Measurements from ENCODE around the gene RNF26.
A peak's percentile ranks its signal among the peaks of the same experiment; 100 is the strongest.
"Not testable (repeated sequence)": the region's sequence is repeated elsewhere in the genome, so short reads cannot be mapped to it uniquely, and the experiment has no call there.

Gene RNF26

DNA sequence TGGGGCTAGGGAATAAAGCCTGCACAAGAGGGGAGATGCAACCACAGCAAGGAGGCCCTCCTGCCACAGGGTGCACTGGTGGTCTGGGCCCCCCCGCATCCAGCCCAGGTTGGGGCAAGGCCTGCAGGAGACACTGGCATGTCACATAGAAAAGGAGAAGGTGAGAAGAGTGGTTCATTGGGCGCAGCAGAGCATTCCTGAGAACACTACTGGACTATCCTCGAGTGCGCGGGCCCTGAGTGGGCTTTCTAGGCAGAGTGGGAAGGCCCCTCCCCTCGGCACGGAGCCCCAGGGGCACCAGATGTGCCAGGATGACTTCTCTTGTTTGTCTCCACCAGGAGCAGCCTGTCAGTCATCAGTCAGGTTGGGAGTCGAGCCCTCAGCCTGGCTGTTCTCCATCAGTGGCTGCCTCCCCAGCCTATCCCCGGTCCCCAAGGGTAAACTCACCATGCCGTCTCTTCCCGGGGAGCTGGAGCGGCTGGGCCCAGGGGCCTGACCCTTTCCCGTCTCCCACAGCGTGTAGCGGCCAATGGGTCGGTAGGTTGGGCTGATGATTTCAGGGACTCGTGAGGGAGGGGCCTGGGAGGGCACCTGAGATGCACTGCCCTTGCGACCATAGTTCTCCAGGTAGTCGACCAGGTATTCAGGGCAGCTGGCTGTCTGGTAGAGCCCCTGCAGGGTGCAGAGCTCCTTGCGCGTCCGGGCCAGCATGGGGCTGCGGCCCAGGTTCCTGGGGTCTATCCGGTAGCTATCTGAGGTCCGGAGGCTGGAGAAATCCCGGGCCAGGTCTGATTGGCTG lies 38.1 kb downstream of the RNF26 start:
- FAIRE-seq: no peak

DNA sequence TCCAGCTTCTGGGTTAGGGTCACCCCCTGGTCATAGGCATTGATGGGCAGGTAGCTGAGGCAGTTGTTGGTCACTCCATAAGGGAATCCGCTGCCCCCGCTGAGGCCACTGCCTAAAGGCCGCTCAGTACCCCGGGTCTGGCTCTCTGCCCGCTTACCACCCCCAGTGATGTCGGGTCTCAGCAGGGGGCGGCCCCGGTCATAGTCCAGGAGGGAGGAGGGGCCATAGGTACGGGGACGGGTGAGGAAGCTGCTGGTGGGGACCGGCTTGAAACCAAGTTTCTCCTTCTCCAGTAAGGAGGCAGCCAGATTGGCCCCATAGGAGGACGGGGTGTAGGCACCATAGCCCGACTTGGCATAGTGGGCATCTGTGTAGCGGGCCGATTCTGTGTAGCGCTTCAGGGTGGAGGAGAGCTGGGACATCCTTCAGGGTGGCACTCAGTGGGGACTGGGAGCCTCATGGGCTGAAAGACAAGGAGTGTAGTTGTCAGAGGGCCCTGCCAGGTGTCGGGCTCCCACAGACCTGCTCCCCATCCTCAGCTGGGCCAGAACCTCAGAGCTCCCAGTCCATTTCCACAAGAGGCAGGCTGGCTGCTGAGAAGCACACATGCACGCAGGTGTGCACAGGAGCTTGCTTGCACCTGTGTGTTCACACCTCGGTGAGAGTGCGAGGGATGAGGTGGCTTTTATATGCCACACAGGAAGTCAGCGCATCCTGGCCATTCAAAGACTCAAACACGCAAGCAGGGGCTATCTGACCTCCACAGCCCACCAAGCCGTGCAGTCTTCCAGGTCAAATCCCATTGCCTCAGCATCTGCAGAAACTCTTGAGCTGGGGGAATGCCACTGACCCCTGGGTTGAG lies 39.0 kb downstream of the RNF26 start:
- FAIRE-seq: no peak

DNA sequence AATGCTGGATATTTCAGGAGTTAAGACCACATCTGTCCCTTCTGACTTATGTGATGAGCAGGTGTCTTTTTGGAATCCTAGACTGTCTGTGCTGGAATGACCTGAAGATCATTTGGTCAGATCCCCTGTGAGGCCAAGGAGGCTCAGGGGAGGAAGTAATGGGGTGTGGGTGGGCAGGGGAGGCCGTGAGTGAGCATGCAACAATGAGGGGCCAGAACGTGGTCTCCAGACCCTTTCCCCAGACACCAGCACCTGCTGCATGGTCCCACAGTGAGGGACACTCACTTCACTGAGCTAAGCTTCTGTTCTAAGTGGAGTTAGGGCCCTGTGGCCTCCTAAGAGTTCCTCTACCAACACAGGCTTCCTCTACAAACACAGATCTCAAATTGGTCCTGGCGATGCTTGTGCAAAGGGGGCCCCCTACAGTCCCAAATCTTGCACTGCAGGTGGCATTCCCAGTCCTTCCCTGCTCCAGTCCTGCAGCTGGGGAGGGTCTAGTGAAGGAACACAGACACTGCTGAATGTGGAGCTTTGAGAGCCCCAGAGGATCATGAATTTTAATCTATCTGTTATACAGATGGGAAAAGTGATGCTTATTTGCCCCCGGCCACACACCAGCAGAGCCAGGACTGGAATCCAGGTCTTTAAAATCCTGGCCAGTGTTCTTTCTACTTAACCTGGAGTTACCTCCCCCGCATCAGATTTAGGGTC lies 39.7 kb downstream of the RNF26 start:
- no peak for FAIRE-seq

DNA sequence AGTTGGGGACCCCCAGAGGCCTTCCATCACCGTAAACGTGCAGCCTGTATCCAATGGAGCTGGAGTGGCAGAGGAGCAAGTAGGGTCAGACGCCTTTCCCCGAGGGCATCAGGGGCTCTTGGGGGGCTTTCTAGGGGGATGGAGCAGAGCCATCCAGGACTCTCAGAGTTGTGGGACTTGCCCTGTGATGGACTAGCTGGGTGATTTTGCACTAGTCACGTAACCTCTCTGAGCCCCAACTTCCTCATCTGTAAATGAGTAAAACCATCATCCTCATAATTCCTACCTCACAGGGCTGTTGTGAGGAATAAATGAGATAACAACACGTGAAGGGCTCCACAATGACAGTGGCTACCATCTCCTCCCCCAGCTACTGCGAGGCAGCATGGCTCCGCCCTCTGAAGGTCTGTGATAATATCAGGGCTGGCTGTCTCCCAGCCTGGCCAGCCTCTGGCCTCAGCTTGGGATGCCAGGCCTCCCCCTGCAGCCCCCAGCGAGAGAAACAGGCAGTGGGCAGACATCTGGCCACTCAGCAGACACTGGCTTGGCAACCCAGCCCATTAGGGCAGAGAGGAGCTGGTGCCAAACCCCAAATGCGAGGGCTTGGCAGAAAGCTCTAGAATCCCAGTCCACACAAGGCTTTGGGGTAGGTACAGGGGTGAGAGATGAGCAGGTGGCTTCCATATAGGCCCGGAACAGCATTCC lies 40.5 kb downstream of the RNF26 start:
- no peak for FAIRE-seq

DNA sequence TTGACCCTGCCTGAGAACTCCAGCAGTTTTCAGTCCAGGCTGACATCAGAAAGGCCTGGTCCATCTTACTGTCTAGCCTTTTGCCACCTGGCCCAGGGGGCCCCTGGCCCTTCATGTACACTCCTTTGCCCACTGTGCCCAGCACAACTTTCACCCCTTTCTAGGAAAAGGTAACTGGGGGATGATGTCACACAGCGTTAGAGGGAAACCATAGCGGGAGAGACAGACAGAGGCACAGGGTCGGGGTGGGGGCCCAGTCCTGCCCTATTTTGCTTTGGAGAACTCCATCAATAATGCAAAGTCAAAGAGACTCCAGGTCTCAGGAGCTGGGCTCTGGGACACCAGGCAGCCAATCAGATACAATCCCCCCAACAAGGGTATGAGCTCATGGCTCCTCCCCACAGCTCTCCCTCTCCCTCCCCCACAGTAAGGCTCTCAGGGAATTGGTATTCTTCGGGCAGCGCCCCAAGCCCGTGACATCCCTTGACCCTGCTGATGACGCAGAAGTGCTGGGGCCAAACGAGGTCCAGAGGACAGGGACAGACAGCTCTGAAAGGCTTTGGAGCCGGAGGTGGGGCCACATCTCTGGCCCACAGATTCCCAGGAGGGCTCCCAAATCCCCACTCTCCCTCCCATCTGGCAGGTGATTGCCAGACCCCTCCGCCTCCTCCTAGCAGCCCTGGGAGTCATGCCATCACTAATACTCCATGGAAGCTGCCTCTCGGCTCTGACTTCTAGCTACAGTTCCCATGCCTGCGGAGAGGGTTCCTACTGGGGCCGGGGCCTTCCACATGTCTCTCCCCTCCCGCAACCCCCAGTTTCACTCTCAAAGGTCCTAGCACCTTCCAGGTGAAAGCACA lies 41.2 kb downstream of the RNF26 start:
- no peak for FAIRE-seq

DNA sequence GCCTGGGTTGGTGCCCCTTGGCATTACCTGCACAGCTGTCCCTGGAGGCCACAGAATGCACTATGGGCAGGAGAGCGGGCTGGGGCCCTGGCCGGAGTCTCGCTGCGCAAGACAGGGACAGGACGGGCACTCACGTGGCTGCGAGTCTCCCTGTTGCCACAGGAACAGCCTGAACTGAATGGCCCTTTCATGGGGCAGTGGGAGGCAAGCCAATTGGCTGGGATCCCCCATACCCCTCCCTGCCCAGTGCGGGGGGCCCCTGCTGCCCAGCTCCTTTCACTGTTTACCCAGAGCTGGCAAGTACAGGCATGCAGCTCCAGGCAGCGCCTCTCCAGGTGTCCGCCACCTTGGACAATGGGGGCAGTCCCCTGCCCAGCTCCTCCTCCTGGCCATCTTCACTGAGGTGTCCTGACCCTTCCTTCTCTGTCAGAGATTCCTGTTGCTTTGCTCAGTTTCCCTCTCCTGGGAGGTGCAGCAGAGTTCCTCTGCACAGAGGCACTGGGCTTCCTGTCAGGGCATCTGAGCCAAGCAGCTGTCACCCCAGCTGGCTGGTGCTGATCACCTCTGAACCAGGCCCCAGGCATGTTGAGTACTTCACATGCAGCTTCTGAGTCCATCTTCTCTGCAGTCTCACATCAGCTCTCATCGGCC lies 42.0 kb downstream of the RNF26 start:
- FAIRE-seq: no peak

GRCh38 chr11:119377112-119377901 lies 43.0 kb downstream of the RNF26 start:
- no peak for FAIRE-seq

- FAIRE-seq: no peak
Observed at GRCh38 chr11:119377961-119378667, 43.8 kb downstream of the RNF26 start.

DNA sequence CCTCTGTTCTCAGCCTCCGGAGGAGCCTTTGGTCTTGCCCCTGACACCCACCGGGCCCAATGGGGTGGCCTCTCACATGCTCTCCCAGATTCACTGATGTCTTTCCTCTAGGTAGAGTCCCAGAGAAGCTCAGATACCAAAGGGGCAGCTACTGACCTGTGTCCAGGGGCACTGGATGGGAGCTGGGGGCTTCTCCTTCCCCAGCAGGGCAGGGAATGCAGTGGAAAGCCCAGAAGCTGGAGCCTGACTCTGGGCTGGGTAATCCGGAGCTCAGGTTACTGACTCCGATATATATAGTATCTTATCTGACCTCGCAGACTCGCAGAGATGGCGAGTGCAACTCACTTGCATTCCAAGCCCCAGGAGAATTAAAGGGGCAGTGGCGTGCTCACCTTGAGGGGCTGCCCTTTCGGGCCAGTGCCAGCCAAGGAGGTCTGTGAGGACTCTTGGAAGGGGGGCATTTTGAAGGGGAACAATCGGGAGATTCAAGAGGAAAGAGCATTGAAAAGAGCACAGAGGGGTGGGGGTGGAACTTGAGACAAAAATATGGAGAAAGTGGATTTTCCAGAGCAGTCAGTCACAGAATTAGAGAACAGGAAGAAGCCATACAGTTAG lies 44.6 kb downstream of the RNF26 start:
- FAIRE-seq: no peak

DNA sequence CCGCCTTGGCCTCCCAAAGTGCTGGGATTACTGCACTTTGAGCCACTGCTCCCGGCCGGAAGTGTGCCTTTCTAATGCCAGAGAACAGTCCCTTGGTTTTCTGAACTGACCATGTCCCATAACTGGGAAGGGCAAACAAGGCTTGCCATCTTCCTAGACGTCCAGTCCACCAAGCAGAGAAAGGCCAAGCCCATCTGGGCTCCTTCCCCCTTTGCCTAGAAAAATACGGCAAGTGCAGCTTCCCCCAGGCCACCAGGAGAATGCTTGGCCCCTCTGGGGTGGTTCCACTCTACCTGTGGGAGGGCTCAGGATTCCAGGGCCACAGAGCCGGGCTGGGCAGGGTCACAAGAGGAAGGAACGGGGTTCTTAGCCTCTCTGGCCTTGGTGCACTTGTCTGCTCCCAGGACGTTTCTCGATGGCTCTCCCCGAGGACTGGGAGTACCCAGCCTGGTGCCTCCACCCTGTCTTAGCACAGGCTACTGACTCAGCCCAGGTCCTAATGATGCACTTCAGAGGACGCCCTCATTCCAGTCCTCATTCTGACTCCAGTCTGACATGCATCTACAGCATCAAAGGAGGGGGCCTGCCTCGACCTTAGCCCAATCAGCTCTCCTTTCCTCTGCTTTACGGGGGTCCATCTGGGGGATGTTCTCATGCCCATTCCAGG lies 46.0 kb downstream of the RNF26 start:
- FAIRE-seq: no peak

DNA sequence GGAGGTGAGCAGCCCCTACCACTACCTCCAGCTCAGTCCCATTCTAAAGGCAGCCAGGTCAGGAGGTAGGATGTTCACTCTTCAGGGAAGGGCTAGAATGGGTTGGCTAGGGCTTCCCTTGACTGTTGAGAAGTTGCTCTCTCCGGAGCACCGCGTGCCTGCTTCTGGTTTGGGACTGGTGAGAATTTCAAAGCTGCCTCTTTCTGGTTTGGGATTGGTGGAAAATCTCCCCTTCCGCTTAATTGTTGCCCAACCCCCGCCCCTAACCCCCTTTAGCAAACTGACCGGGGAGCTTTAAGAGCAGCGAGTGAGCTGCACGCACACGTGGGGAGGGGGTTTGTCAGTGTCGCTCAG lies 46.5 kb downstream of the RNF26 start:
- no peak for FAIRE-seq

GRCh38 chr11:119381181-119381988 lies 47.1 kb downstream of the RNF26 start, which contains the start of gene USP2:
TSS of gene USP2 (minus strand) at chr11:119381690. CDS start at chr11:119373480, 8,210 bp downstream.
- FAIRE-seq: peak; percentile 82

DNA sequence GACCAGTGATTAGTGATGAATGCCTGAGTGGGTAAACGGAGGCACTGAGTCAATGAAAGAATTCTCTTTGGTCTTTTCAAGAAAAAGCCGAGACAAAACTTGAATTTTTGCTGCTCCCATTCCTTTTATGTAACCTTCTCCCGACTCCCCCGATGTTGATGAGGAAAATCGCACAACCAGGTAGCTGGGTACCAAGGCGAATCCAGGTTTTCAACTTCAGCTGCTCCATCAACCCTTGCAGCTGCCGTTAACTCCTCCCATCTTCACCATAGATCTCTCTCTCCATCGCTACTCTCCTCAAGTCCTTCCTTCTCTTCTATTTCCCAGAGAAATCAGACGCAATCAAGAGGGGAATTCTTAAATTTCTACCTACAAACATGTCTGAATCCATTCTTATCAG lies 47.8 kb downstream of the RNF26 start:
- FAIRE-seq: no peak

- not testable (repeated sequence) for FAIRE-seq
Observed at GRCh38 chr11:119382513-119382912, 48.2 kb downstream of the RNF26 start.

- FAIRE-seq: no peak
Observed at GRCh38 chr11:119384332-119384731, 50.0 kb downstream of the RNF26 start.
